Measurements from ENCODE around the gene CELF4. TPM values are rescaled to one million over a fixed set of nuclear protein-coding genes. Genes with fewer than 3 reads are reported as not detected.

Gene CELF4
- total and polyA plus RNA-seq, 2 of the 4 experiments (the other 2 are of a cell fraction), result not detected

DNA sequence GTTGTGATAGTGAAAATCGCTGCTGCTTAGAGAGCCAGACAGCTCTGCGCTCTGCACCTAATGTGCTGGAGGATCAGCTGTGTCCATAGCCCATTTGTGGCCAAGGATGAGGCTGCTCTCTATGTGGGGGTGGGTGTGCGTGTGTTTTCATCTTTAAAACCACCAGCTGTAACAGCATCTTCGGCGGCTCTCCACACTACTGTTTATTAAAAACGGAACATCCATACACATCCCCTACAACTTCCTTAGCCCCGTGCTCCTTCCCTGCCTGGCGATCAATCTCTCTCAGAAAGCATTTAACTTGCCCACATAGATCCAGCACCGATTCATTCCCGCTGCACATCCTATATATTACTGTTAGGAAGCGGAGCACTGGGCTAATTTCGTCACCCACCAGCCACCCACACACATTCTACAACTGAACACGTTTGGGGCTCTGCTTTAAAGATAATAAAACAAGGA is 1.6 kb downstream of the CELF4 start:
- H4K20me1 ChIP-seq (ENCODE audit: insufficient read depth, low read length), result no peaks in the 10 kb centered on the region
- H3K9me3 ChIP-seq (ENCODE audit: control insufficient read depth, insufficient read depth, low read length), result no peaks in the 10 kb centered on the region
- H2BK120ac ChIP-seq (ENCODE audit: low read depth, low read length), result no peak overlapping the region
- no peak overlapping the region for H2BK5ac ChIP-seq (ENCODE audit: low read depth, low read length, poor library complexity, severe bottlenecking)
- ATAC-seq (ENCODE audit: low read depth) (no peak), DNase-seq (no peak)
- no peak overlapping the region for H3K4me2 ChIP-seq (ENCODE audit: low read depth, low read length)
- no peak overlapping the region for H3K23ac ChIP-seq (ENCODE audit: low read depth, low read length)
- no TSS peak for BruUV-seq (replicated peaks)
- no peak overlapping the region for H4K5ac ChIP-seq (ENCODE audit: low read depth, low read length)
- ChIA-PET CTCF (no interaction called here), POLR2A (ENCODE audit: unreplicated experiment) (no interaction called here)
- H4K8ac ChIP-seq (ENCODE audit: low read depth in 2 of 2, low read length in 2 of 2), result no peak overlapping the region
- peaks cover 43% of the 10 kb centered on the region for H3K27me3 ChIP-seq (ENCODE audit: control insufficient read depth, insufficient read depth, low read length)
- peaks cover 1% of the 10 kb centered on the region; the same call in 1 of the 2 replicates for H3K4me1 ChIP-seq (ENCODE audit: control insufficient read depth, insufficient read depth, low read length)
- no peaks in the 10 kb centered on the region for H3K79me1 ChIP-seq (ENCODE audit: low read depth in 1 of 2, low read length in 2 of 2)
- no peak overlapping the region for H3K4me3 ChIP-seq (ENCODE audit: insufficient read depth, low read depth, low read length)
- WGBS, 2 experiments (ENCODE audit: extremely low coverage in 2 of 2, insufficient read length in 1 of 2), result no CpG with 5 or more reads among the region's 13 CpGs
- no peak overlapping the region for H2AK5ac ChIP-seq (ENCODE audit: low read depth, low read length)
- no peak overlapping the region for H2BK15ac ChIP-seq (ENCODE audit: low read depth, low read length)
- TF ChIP-seq USF2 (IDR thresholded peaks at IDR 0.05; ENCODE audit: low read depth, low read length) (no peak), CEBPB (IDR thresholded peaks at IDR 0.05; ENCODE audit: low read depth, low read length) (no peak), BHLHE40 (IDR thresholded peaks at IDR 0.05; ENCODE audit: low read depth, low read length) (no peak), RFX5 (IDR thresholded peaks at IDR 0.05; ENCODE audit: low read depth, low read length) (no peak), MXI1 (IDR thresholded peaks at IDR 0.05; ENCODE audit: borderline replicate concordance, low read depth, low read length) (no peak), RAD21 (IDR thresholded peaks at IDR 0.05; ENCODE audit: low read length) (no peak), MAZ (IDR thresholded peaks at IDR 0.05; ENCODE audit: borderline replicate concordance, low read depth, low read length) (no peak)
- TF ChIP-seq, protein P1, sequence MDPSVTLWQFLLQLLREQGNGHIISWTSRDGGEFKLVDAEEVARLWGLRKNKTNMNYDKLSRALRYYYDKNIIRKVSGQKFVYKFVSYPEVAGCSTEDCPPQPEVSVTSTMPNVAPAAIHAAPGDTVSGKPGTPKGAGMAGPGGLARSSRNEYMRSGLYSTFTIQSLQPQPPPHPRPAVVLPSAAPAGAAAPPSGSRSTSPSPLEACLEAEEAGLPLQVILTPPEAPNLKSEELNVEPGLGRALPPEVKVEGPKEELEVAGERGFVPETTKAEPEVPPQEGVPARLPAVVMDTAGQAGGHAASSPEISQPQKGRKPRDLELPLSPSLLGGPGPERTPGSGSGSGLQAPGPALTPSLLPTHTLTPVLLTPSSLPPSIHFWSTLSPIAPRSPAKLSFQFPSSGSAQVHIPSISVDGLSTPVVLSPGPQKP (IDR thresholded peaks at IDR 0.05; ENCODE audit: borderline replicate concordance, low read depth, low read length), result no peak
- TF ChIP-seq, protein P2, sequence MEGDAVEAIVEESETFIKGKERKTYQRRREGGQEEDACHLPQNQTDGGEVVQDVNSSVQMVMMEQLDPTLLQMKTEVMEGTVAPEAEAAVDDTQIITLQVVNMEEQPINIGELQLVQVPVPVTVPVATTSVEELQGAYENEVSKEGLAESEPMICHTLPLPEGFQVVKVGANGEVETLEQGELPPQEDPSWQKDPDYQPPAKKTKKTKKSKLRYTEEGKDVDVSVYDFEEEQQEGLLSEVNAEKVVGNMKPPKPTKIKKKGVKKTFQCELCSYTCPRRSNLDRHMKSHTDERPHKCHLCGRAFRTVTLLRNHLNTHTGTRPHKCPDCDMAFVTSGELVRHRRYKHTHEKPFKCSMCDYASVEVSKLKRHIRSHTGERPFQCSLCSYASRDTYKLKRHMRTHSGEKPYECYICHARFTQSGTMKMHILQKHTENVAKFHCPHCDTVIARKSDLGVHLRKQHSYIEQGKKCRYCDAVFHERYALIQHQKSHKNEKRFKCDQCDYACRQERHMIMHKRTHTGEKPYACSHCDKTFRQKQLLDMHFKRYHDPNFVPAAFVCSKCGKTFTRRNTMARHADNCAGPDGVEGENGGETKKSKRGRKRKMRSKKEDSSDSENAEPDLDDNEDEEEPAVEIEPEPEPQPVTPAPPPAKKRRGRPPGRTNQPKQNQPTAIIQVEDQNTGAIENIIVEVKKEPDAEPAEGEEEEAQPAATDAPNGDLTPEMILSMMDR (conservative IDR thresholded peaks at IDR 0.05; ENCODE audit: low read depth, low read length), result no peak
- no peak overlapping the region for H3K9ac ChIP-seq (ENCODE audit: low read depth, low read length)
- H3K9me1 ChIP-seq (ENCODE audit: insufficient read depth, low read length), result no peaks in the 10 kb centered on the region
- no peak overlapping the region for H3K27ac ChIP-seq (ENCODE audit: insufficient read depth, low read length)
- intact Hi-C loops (cut with micrococcal nuclease) (no loop called here), in situ Hi-C loops (cut with MboI; ENCODE audit: low sequenced_read_pairs) (no loop called here), dilution Hi-C loops (cut with HindIII; ENCODE audit: low sequenced_read_pairs, unreplicated experiment) (no loop called here)
- no peak overlapping the region for H3K56ac ChIP-seq (ENCODE audit: extremely low read depth, insufficient read depth, low read length)
- no peak overlapping the region for H2BK20ac ChIP-seq (ENCODE audit: low read depth, low read length)
- H2AK9ac ChIP-seq (replicated peaks; ENCODE audit: low read depth, low read length, poor library complexity), result no peak overlapping the region
- no peak overlapping the region for H3K18ac ChIP-seq (ENCODE audit: low read depth, low read length)
- no peak overlapping the region for H2AFZ ChIP-seq (replicated peaks; ENCODE audit: low read length, poor library complexity)
- H3K14ac ChIP-seq (replicated peaks; ENCODE audit: low read depth, low read length), result no peak overlapping the region
- H3K4ac ChIP-seq (ENCODE audit: low read depth, low read length), result no peak overlapping the region
- no peaks in the 10 kb centered on the region for H3K36me3 ChIP-seq (ENCODE audit: control insufficient read depth, insufficient read depth, low read length)
- H4K91ac ChIP-seq (ENCODE audit: insufficient read depth, low read depth, low read length), result no peak overlapping the region
